Measurements from ENCODE around the gene COG1.

COG1 gene

DNA sequence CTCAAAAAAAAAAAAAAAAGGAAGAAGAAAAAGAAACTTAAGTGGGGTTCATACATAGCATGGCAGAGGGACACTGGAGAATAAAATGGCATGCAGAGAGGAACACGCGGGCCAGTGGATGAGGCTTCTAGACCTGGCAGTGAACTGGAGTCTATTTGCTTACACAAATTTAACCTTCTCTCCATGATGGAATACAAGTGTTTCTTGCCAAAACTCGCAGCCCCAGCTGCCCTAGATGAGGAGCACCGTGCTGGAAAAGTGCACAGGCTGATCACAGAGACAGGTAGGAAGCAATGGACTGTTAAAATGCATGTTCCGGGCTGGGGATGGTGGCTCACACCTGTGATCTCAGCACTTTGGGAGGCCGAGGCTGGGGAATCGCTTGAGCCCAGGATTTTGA is 18.7 kb upstream of the COG1 start:
- no peak for DNase-seq

DNA sequence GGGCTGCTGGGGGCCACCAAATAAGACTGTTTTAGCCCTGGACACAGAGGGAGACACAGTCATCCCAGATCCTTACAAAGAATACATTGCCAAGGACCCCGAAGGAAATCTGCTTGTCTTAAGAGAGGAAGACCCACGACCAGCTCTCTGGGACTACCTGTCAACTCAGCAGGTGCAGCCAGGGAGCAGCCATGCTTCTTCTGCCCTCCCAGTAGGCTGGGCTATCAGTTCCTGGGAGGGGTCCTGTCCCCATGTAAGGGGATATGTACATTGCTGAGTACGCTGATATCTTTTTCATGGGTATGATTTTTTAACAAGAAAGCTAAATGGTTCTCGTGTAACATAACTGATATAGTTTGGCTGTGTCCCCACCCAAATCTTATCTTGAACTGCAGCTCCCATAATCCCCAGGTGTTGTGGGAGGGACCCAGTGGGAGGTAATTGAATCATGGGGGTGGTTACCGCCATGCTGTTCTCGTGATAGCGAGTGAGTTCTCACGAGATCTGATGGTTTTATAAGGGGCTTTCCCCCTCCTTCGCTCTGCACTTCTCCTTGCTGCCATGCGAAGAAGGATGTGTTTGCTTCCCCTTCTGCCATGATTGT is 16.8 kb upstream of the COG1 start:
- DNase-seq, result no peak

DNA sequence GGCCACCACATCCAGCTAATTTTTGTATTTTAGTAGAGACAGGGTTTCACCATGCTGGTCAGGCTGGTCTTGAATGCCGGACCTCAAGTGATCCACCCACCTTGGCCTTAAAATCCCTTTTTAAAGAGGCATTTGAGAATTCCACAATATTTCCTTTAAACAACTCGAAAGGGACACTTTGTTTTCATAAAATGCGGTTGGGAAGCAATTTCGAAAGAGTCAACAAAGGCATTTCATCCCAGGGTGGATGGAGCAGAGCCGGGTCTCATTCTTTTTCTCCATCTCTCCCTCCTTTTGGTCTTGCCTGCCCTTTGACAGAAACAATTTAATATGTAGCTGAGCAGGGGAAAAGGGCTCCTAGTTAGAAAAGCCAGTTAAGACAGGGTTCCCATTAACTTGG is 13.5 kb upstream of the COG1 start:
- no peak for DNase-seq

DNA sequence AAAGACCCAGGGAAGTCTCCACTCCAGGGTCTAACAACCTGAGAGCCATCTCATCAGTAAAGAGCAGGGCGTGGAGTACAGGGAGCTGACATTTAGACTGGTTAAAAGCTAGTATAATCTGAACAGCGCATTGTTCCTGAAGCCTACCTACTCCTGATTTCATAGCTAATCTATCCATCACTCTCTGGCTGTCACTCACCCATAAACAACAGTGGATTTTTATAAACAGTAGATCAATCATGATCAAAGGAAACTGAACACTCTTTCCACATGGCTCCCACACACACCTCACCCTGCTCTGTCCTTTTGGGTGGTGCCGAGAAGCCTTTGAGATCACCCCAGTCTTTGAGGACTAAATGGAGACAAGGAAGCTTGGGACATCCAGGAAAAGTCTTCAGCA is 13.0 kb upstream of the COG1 start:
- no peak for DNase-seq

DNA sequence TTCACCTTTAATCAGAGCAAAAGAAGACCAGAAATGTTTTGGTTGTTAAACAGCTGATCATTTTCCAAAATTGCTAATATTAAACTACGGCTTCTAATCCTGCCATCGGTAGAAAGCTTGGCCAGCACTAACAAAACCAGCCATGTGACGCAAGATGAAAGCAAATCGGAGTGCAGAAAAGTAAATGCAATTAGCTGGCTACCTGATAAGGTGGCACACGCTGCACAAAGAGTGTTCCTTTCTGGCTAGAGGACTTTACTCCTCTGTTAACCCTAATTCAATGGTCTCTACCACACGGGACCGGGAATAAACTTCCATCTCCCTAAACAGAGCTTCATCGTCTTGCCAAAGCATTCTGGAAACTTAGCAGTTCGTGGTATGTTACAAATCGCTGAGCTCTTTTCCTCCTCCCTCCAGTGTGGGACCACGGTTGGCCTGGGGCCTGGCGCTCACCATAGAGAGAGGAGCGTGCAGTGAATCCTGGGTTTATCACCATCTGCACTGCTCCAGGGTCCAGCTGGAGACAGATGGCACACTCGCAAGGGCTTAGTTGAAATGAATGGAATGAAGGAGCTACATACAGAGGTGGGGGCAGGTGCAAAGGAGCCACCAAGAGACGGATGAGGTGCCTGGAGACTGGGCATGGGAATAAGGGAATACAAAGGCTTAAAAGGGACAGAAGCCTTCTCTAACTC is 10.1 kb upstream of the COG1 start:
- DNase-seq, result no peak

DNA sequence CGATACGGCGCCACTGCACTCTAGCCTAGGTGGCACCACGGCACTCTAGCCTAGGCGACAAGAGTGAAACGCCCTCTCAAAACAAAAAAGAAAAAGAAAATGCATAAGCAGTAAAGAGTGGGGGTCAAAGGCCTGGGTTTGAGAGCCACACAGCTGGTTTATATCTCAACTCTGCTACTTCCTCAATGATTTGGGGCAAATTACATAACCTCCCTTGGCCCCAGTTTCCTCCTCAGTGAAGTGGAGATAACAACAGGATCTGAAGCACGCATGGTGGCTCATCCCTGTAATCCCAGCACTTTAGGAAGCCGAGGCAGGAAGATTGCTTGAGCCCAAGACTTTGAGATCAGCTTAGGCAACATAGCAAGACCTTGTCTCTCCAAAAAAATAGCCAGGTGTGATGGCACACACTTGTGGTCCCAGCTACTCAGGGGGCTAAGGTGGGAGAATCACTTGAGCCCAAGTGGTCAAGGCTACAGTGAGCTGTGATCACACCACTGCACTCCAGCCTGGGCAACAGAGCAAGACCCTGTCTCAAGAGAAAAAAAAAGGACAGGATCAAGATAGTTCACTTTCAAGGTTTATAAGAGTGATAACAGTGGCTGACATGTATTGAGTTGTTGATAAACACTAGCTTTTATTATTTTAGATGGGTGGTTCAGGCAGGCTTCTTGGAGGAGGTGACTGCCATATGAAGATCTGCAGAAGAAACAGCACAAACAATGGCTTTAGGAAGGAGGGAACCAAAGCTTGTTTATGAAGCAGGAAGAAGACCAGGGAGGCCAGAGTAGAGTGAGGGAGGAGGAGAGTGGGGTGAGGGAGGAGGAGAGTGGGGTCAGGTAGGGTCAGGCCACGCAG is 8.5 kb upstream of the COG1 start:
- DNase-seq, result no peak

DNA sequence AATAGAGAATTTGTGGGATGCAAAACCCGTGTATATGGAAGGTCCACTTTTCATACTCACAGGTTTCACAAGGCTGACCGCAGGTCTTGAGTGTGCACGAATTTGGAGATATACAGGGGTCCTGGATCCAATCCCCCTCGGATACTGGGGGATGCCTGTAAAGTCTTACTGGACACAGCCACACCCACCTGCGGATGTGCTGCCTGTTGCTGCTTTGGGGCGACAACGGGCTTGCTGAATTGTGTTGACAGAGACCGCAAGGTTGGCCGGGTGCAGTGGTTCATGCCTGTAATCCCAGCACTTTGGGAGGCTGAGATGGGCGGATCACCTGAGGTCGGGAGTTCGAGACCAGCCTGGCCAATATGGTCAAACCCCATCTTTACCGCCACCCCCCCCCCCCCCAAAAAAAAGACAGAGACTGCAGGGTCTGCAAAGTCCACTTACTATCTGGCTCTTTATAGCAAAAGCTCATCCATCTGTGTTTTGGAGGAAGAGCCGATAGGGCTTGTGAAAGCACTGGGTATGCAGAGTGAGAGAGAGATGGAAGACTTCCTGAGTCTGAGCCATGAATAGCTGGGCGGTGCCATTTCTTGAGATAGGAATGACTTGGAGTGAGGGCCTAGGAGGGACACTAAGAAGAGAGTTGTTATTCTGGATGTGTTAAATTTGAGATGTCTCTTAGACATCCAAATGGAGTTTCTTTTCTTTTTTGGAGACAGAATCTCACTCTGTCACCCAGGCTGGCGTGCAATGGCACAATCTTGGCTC is 6.4 kb upstream of the COG1 start:
- DNase-seq, result no peak

DNA sequence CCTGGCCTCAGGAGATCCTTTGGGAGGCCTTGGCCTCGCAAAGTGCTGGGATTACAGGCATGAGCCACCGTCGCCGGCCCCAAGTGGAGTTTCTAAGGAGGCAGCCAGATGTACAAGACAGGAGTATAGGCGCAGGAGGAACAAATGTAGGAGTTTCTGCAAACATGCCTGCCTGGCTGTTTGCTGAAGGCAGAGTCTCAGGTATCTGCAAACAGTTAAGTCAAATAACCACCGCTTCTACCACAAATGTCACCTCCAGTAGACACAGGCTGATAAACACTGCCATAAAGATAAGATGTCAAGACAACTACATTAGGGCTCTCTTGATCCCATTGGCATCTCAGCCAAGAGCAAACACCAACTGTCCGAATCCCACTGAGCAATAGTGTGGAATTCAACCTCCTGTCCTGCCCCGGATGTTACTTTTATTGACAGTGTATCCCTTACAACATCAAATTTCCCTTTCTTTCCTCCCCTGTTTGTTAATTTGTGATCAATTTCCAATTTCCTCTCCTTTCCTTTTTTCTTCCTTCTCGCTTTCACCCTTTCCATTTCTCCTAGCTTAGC is 5.6 kb upstream of the COG1 start:
- no peak for DNase-seq

DNA sequence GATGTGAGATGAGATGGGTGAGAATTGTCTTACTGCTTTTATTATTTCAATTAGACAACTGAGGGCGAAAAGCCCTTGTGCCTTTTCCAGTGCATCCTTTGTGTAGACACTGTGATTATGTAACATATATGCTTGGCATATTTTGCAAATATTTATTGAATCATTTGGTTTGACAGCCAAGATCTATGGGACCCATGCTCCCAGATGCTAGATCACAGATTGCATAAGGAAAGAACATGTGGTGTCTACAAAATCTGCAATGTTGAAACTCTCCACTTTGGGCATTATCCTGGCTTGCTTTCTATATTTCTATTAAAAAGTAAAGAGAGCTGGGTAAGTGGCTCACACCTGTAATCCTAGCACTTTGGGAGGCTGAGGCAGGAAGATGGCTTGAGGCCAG is 4.8 kb upstream of the COG1 start:
- no peak for DNase-seq

DNA sequence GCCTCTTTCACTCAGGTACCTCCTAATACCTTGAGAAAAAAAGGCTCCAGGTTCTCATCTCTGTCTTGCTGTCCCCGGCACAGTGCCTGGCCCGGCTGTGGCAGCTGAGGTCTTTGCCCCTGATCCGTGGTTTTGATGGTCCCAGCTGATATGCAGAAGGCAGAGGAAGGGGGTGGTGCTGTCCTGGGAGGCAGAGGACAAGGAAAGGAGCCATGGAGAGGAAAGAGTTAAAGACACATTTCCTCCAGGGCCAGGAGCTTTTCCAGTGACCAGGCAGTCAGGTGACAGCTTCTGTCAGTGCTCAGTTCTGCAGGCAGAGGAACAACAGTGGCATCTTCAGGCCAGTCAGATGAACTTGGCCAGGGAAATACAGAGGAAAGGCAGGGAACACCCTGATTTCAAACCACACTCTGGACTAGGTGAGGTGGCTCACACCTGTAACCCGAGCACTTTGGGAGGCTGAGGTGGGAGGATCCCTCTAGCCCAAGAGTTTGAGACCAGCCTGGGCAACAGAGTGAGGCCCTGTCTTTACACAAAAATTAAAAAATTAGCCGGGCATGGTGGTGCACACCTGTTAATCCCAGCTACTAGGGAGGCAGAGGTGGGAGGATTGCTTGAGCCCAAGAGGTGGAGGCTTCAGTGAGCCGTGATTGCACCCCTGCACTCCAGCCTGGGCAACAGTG is 3.3 kb upstream of the COG1 start:
- DNase-seq, result no peak

DNA sequence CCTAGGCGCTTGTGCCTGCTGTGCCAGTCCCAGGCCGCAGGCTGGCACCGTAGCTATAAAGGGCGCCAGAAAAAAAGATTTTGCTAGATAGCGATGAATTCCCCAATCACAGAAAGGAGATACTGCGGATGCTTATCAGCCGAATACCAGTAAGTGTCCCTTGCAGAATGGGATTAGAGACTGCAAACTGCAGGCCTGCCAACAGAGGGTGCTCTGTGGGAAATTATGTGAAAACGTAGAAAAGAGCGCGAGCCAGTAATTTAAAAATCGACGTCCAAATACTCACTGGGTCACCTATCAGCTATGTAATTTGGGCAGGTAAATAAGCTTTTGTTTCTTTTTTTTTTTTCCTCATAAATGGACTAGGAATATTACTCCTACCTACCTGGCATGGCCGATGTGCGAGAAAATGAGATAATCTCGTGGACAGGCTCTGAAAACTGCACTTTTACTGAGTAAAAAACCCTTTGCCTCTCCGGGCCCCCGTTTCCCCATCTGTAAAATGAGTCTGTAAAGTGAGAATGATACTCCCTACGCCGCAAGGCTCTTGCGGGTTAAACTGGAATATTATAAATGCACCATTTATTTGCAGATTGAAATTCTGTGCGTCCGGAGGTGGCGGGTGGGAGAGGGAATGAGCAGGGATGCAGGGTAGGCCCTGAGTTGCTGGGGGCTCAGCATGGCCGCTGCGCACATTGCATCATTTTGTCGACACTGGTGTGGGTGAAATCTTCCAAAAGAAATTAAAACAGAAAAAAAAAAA is 1.2 kb upstream of the COG1 start:
- DNase-seq, result peak; percentile 74 to 77

DNA sequence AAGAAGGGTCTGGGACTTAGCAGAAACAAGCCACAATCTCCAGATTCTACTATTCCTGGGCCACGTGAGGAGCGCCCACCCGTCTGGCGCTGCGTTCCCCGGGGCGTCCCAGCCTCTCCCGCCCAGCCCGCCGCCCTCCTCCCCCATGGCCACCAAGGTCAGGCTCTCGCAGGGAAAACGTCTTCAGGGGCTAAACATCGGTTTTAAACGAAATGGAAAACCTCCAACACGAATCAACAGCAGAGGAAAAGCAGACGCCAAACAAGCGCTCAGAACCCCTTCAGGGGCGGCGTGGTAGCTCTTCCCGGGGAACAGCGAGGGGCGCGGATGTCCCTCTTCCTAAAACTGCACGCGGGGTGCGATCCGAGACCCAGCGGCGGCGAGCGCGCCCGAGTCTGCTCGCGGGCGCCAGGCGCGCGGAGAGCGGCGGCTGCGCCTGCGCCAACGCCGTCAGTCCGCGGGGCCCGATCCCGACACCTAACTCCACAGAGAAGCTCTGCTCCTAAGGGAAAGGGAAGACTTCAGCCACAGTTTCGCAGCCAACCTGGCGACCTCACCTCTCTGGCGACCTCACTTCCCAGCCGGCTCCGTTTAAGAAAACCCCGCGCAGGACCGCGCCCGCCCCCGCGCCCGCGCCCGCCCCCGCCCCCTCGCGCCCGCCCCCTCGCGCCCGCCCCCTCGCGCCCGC is 505 bp upstream of the COG1 start:
- peak; percentile 72 to 73 for DNase-seq

DNA sequence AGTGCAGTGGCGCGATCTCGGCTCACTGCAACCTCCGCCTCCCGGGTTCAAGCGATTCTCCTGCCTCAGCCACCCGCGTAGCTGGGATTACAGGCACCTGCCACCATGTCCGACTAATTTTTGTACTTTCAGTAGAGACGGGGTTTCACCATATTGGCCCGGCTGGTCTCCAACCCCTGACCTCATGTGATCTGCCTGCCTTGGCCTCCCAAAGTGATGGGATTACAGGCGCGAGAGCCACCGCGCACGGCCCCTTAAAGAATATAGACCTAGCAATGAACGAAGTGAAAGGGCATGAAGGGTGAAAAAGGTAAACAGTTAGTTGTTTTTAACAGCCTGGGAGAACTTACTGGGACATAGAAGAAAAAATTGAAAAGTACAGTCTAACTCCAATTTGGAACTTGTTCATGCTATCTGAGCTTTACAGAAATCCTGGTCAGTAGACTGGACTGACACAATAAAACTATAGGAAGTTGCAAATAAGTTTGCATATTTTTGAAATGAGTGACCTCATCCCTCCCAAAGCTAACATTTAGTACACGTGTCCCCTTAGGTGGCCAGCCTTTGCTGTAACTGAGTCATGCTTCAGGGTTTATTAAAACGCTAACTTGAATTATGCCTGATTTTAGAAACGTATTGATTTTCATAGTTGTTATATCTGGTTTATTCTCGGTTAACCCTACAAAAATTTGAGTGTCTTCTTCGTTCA is 1.8 kb downstream of the COG1 start:
- DNase-seq, result no peak

DNA sequence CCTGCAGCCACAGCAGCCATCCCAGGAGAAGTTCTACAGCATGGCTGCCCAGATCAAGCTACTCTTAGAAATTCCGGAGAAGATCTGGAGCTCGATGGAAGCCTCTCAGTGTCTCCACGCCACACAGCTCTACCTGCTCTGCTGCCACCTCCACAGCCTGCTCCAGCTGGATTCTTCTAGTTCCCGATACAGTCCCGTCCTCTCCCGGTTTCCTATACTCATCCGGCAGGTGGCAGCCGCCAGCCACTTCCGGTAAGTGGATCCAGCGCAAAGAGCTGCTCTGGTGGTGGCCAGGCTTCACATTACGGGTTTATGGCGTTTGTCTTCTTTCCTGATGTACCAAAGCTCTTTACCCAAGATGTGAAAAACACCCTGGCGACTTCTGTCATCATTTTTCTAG is 3.6 kb downstream of the COG1 start:
- DNase-seq, result no peak

DNA sequence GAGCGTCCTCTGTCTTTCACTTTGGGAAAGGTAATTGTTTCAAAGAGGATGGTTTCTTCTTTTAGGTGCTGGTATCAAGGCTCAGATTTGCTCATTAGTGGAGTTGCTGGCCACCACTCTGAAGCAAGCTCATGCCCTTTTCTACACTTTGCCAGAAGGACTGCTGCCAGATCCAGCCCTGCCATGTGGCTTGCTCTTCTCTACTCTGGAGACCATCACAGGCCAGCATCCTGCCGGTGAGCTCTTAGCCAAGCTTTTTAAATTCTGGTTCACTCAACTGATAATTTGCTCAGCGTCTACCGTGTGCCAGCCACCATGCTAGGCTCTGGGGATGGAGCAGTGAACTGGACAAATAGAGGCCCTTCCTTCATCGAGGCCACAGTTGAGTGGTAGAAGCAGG is 4.3 kb downstream of the COG1 start:
- DNase-seq, result no peak

DNA sequence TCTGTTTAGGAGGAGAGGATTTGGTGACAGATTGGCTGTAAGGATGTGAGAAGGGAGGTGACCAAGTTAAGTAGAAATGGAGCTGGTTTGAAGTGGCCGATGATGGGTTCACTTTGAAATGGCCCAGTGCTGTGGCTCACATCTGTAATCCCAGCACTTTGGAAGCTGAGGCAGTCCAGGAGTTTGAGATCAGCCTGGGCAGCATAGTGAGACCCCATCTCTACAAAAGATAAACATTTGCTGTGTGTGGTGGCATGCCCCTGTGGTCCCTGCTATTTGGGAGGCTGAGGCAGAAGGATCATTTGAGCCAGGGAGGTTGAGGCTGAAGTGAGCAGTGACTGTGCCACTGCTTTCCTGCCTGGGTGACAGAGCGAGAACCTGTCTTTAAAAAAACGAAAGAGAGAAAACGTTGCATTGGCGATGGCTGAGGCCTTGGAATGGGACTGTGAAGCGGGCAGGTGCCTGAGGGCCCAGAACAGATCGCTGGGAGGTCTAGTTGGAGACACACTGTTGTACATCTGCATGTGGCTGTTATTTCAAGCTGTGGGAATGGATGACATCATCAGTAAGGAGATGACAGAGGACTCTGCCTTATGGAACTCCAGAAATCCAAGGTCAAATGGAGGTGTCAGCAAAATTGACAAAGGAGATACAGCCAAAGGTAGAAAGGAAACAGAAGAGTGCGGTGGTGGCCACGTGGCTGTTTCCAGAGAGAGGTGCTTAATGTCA is 5.5 kb downstream of the COG1 start:
- no peak for DNase-seq

DNA sequence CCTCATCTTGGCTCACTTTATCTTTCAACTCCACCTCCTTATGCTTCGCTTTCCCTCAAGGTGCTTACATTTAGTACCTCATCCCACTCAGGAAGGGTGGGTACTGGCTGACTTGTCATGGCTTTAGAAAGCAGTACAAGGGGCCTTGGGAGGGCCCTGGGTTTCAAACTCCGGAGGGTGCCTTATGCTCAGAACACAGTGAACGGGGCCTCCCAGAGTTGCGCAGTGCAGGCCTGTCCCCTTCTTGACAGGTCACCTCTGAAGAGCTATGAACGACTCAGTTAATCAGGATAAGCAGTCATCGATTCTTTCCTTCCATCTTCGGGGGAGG is 6.0 kb downstream of the COG1 start:
- no peak for DNase-seq

DNA sequence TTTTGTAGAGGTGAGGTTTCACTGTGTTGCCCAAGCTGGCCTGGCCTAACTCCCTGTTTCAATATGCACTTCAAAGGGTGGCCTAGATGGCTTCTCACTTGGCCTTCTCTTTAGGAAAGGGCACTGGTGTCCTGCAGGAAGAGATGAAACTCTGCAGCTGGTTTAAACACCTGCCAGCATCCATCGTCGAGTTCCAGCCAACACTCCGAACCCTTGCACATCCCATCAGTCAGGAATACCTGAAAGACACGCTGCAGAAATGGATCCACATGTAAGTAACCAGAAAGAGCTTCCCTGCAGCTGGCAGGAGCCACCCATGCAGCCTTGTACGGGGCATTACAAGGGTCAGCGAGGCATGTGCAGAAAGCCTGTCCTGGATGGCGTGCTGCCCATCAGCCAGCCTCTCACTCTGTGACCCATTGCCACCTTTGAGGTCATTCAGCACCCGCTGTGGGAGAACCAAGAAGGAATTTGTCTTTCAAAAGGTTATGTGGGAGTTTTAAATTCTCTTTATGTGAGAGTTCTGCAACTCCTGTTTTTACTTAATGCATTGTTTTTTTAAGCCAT is 7.0 kb downstream of the COG1 start:
- no peak for DNase-seq

DNA sequence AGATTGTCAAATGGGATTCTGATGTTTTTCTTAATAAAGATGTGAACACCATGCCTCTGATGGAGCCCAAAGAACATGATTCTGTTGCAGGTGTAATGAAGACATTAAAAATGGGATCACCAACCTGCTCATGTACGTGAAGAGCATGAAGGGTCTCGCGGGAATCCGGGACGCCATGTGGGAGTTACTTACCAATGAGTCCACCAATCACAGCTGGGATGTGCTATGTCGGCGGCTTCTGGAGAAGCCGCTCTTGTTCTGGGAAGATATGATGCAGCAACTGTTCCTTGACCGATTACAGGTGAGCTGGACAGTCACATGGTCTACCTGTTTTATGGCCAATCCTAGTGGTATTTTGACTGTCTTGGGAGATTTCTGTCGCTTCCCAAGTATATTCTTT is 7.6 kb downstream of the COG1 start:
- no peak for DNase-seq

Measured in stimulated activated CD4-positive, alpha-beta T cell treated with anti-CD3 and anti-CD28 coated beads, Interleukin-2, amount 100 ng/mL, for 24 hours (primary cell).